IMR-90 (cell line): ENCODE measurements around the gene IBA57. TPM values are rescaled to one million over a fixed set of nuclear protein-coding genes. Genes with fewer than 3 reads are reported as not detected.
A peak's percentile ranks its signal among the peaks of the same experiment; 100 is the strongest.

Experiments used
- ATAC-seq: fragments of 200-7000 bp; cut with Tn5 transposase; 2 replicates; pipeline ENCODE4 v1.9.1; 2020; ENCODE audit warnings: low read depth, mild to moderate bottlenecking, moderate library complexity
- BruUV-seq: library from RNA; stranded (reverse); fragments of 400-500 nt; replicated peaks from 2 replicates; lab custom pipeline; 2021; lab: Mats Ljungman, UMichigan
- CTCF ChIA-PET: fragments of 300-600 bp; formaldehyde crosslinking; extraction: SDS; loops from one replicate; lab custom pipeline; 2021; ENCODE audit warnings: antibody characterized with exemption; lab: Yijun Ruan, JAX
- POLR2A ChIA-PET: fragments of 300-600 bp; sonication (Branson Sonifier 250); formaldehyde crosslinking; loops from one replicate; lab custom pipeline; 2022; ENCODE audit warnings: antibody characterized with exemption; ENCODE audit not compliant: unreplicated experiment; lab: Charles Lee
- DNase-seq: peaks from one replicate; pipeline ENCODE4 v3.0.0; 2013
- H2AFZ ChIP-seq: replicated peaks from 2 replicates; pipeline ENCODE3; 2013; ENCODE audit warnings: low read length, mild to moderate bottlenecking; ENCODE audit not compliant: poor library complexity
- H2AK5ac ChIP-seq: 2 replicates; pipeline ENCODE4 v1.6.1; 2013; ENCODE audit warnings: low read depth, low read length, inconsistent platforms
- H2AK9ac ChIP-seq: replicated peaks from 2 replicates; pipeline ENCODE3; 2013; ENCODE audit warnings: mild to moderate bottlenecking, low read depth, low read length, moderate library complexity; ENCODE audit not compliant: poor library complexity
- H2BK120ac ChIP-seq: 2 replicates; pipeline ENCODE4 v1.6.1; 2013; ENCODE audit warnings: low read depth, low read length, inconsistent platforms
- H2BK15ac ChIP-seq: 3 replicates; pipeline ENCODE4 v1.6.1; 2013; ENCODE audit warnings: low read depth, low read length, inconsistent platforms
- H2BK20ac ChIP-seq: 2 replicates; pipeline ENCODE4 v1.6.1; 2013; ENCODE audit warnings: low read depth, mild to moderate bottlenecking, inconsistent platforms, low read length, moderate library complexity
- H2BK5ac ChIP-seq: 2 replicates; pipeline ENCODE4 v1.6.1; 2013; ENCODE audit warnings: mild to moderate bottlenecking, low read depth, low read length, inconsistent platforms; ENCODE audit not compliant: poor library complexity, severe bottlenecking
- H3K14ac ChIP-seq: replicated peaks from 2 replicates; pipeline ENCODE4 v1.6.1; 2013; ENCODE audit warnings: low read depth, low read length, inconsistent platforms
- H3K18ac ChIP-seq: 2 replicates; pipeline ENCODE4 v1.6.1; 2013; ENCODE audit warnings: low read depth, low read length, control low read depth
- H3K23ac ChIP-seq: 2 replicates; pipeline ENCODE4 v1.6.1; 2013; ENCODE audit warnings: low read depth, low read length, inconsistent platforms
- H3K27ac ChIP-seq: 2 replicates; pipeline ENCODE4 v1.5.1; 2013; ENCODE audit warnings: mild to moderate bottlenecking, control low read depth, low read length; ENCODE audit not compliant: insufficient read depth
- H3K27me3 ChIP-seq: 2 replicates; pipeline ENCODE4 v1.6.1; 2013; ENCODE audit warnings: low read length; ENCODE audit not compliant: control insufficient read depth, insufficient read depth
- H3K36me3 ChIP-seq: 2 replicates; pipeline ENCODE4 v1.6.1; 2013; ENCODE audit warnings: low read length, mixed read lengths; ENCODE audit not compliant: control insufficient read depth, insufficient read depth
- H3K4ac ChIP-seq: 2 replicates; pipeline ENCODE4 v1.6.1; 2013; ENCODE audit warnings: low read depth, low read length, inconsistent platforms
- H3K4me1 ChIP-seq: 2 replicates; pipeline ENCODE4 v1.6.1; 2013; ENCODE audit warnings: low read length, mixed read lengths; ENCODE audit not compliant: control insufficient read depth, insufficient read depth
- H3K4me2 ChIP-seq: 2 replicates; pipeline ENCODE4 v1.6.1; 2013; ENCODE audit warnings: low read depth, mild to moderate bottlenecking, control low read depth, low read length, moderate library complexity
- H3K4me3 ChIP-seq: 2 replicates; pipeline ENCODE4 v1.5.1; 2013; ENCODE audit warnings: low read depth, mild to moderate bottlenecking, control low read depth, low read length, moderate library complexity; ENCODE audit not compliant: insufficient read depth
- H3K56ac ChIP-seq: 2 replicates; pipeline ENCODE4 v1.6.1; 2013; ENCODE audit warnings: low read length, inconsistent platforms; ENCODE audit not compliant: insufficient read depth; ENCODE audit errors: extremely low read depth
- H3K79me1 ChIP-seq, 2 experiments: 2 replicates each; pipeline ENCODE4 v1.6.1; 2013; ENCODE audit warnings: low read length in 2 of 2, inconsistent platforms in 1 of 2, low read depth in 1 of 2
- H3K9ac ChIP-seq: 2 replicates; pipeline ENCODE4 v1.6.1; 2013; ENCODE audit warnings: low read depth, low read length, control low read depth
- H3K9me1 ChIP-seq: 2 replicates; pipeline ENCODE4 v1.6.1; 2013; ENCODE audit warnings: low read length, inconsistent platforms; ENCODE audit not compliant: insufficient read depth
- H3K9me3 ChIP-seq: 2 replicates; pipeline ENCODE4 v1.6.1; 2013; ENCODE audit warnings: low read length; ENCODE audit not compliant: control insufficient read depth, insufficient read depth
- H4K20me1 ChIP-seq: 2 replicates; pipeline ENCODE4 v1.6.1; 2013; ENCODE audit warnings: low read length, inconsistent platforms; ENCODE audit not compliant: insufficient read depth
- H4K5ac ChIP-seq: 2 replicates; pipeline ENCODE4 v1.6.1; 2013; ENCODE audit warnings: mild to moderate bottlenecking, low read depth, low read length, control low read depth
- H4K8ac ChIP-seq, 2 experiments: 2 replicates each; pipeline ENCODE4 v1.6.1; 2013; ENCODE audit warnings: low read depth in 2 of 2, low read length in 2 of 2, control low read depth in 1 of 2, inconsistent platforms in 1 of 2
- H4K91ac ChIP-seq: 2 replicates; pipeline ENCODE4 v1.6.1; 2013; ENCODE audit warnings: low read depth, low read length, inconsistent platforms; ENCODE audit not compliant: insufficient read depth
- POLR2A ChIP-seq: IDR thresholded peaks from 2 replicates; pipeline ENCODE4 v1.6.1; 2012; ENCODE audit warnings: mild to moderate bottlenecking, low read depth, low read length
- SMC3 ChIP-seq: fragments of 150-350 bp; IDR thresholded peaks from 2 replicates; pipeline ENCODE4 v1.6.1; 2016; ENCODE audit warnings: low read depth, mild to moderate bottlenecking, antibody characterized with exemption, low read length, moderate library complexity
- WGBS, 2 experiments: methylation state at CpG; one replicate each; pipeline versions ENCODE4 v1.1.5 to v1.1.7; 2013; ENCODE audit warnings: missing lambda C conversion rate in 2 of 2; ENCODE audit not compliant: insufficient read length in 1 of 2; ENCODE audit errors: extremely low coverage in 2 of 2; 5-methylcytosine and 5-hydroxymethylcytosine counted together
- dilution Hi-C: fragments of 300-500 bp; cut with HindIII; formaldehyde crosslinking; loops from one replicate; pipeline ENCODE4 v1.14.3; 2018; ENCODE audit warnings: low sequenced_read_pairs; ENCODE audit not compliant: unreplicated experiment
- in situ Hi-C: fragments of 300-500 bp; cut with MboI; formaldehyde crosslinking; loops from 3 replicates; pipeline ENCODE4 v1.14.3; 2019; ENCODE audit warnings: low sequenced_read_pairs, inconsistent platforms, mixed read lengths
- intact Hi-C: fragments of 100-400 bp; cut with micrococcal nuclease; formaldehyde crosslinking; loops from 2 replicates; pipeline ENCODE4 v1.10.0; 2022
- polyA plus RNA-seq, 3 experiments: library from polyadenylated mRNA; depleted of rRNA; stranded (reverse); fragments of >200 nt; gene quantifications; 2 replicates each; pipeline ENCODE4 v1.2.3, GENCODE V29; 2012; ENCODE audit warnings: low replicate concordance in 1 of 3
- total RNA-seq: library from RNA; depleted of rRNA; stranded (reverse); fragments of >200 nt; gene quantifications from 2 replicates; pipeline ENCODE4 v1.2.3, GENCODE V29; 2012
- TF ChIP-seq, protein P1 (sequence below): conservative IDR thresholded peaks from 2 replicates; pipeline ENCODE4 v1.5.1; 2012; ENCODE audit warnings: mild to moderate bottlenecking, low read depth, low read length, improper control_type of control experiment

IBA57 gene
- total and polyA plus RNA-seq, 2 of the 4 experiments (the other 2 are of a cell fraction) = 2.0 to 2.6 TPM

DNA sequence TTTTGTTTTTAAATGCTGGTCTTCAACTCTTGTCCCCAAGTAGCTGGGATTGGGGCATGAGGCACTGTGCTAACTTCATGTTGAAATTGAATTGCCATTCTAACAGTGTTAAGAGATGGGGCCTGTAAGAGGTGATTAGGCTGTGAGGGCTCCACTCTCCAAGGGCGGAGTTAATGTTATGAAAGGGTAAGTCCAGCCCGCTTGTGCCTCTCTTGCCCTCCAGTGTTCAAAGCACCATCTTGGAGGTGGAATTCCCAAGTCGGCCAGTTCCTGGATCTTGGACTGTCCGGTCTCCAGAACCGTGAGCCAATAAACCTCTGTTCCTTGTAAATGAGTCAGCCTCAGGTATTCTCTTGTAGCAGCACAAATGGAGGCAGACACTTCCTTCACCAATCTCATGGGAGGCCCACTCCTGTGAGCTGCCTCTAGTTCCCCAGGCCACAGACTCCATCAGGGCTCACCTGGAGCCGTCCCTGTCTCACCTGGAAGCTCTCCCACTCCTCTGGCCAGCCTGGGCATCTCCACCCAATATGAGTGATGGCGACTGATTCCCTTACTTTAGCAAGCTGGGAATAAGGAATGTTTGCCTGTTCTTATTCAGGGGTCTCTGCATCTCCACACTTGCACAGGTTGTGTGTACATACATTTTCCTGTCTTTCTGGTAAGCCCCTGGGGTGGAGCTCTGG is 15.5 kb downstream of the IBA57 start (continued):
- TF ChIP-seq, protein P1, sequence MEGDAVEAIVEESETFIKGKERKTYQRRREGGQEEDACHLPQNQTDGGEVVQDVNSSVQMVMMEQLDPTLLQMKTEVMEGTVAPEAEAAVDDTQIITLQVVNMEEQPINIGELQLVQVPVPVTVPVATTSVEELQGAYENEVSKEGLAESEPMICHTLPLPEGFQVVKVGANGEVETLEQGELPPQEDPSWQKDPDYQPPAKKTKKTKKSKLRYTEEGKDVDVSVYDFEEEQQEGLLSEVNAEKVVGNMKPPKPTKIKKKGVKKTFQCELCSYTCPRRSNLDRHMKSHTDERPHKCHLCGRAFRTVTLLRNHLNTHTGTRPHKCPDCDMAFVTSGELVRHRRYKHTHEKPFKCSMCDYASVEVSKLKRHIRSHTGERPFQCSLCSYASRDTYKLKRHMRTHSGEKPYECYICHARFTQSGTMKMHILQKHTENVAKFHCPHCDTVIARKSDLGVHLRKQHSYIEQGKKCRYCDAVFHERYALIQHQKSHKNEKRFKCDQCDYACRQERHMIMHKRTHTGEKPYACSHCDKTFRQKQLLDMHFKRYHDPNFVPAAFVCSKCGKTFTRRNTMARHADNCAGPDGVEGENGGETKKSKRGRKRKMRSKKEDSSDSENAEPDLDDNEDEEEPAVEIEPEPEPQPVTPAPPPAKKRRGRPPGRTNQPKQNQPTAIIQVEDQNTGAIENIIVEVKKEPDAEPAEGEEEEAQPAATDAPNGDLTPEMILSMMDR = no peak

DNA sequence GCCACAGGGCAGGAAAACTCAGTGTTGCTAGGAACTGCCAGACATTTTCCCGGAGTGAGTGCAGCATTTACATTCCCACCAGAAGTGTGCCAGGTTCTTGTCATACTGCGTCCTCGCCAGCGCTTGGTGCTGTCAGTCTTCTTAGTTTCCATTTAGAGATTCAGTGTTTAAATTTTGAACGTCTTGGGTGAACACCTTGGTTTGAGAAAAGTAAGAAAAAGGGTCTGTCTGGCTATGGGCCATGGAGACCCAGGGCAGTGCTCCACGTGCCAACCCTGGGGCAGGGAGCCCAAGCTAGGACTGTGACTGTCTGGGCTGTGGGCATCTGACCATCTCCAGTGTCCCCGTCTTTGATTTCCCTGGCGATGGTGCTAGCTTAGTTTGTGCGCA is 16.0 kb downstream of the IBA57 start:
- H2BK120ac ChIP-seq = 0 out of 2 replicates have a peak overlapping the region, but pooled peaks have one; percentile 3
- in situ Hi-C loops (no loop called here), intact Hi-C loops (no loop called here), dilution Hi-C loops (no loop called here)
- no peak overlapping the region for H3K23ac ChIP-seq
- H3K36me3 ChIP-seq = no peaks in the 10 kb centered on the region
- H2AFZ ChIP-seq = no peak overlapping the region
- BruUV-seq = no TSS peak
- H3K9me1 ChIP-seq = peaks cover 18% of the 10 kb centered on the region
- no peak for ATAC-seq
- H2BK20ac ChIP-seq = 0 out of 2 replicates have a peak overlapping the region, but pooled peaks have one; percentile 23
- no peak overlapping the region for H3K14ac ChIP-seq
- H2BK15ac ChIP-seq = peak overlapping the region; percentile 58; the same call in 1 of the 3 replicates
- TF ChIP-seq SMC3 (no peak), POLR2A (no peak)
- ChIA-PET CTCF (no interaction called here), POLR2A (no interaction called here)
- H3K4me3 ChIP-seq = no peak overlapping the region
- no peaks in the 10 kb centered on the region for H3K27me3 ChIP-seq
- no peak overlapping the region for H3K56ac ChIP-seq
- H2AK9ac ChIP-seq = peak overlapping the region; percentile 65
- no peak overlapping the region for H4K5ac ChIP-seq
- no peak overlapping the region for H3K27ac ChIP-seq
- H3K4me2 ChIP-seq = no peak overlapping the region
- H4K20me1 ChIP-seq = no peaks in the 10 kb centered on the region
- no peak overlapping the region for H2BK5ac ChIP-seq
- no peak overlapping the region for H4K8ac ChIP-seq
- no peak overlapping the region for H3K9ac ChIP-seq
- no peak for DNase-seq
- no peak overlapping the region for H4K91ac ChIP-seq
- H3K18ac ChIP-seq = no peak overlapping the region
- WGBS, 2 experiments = 60% methylated on average over 1 of the region's 9 CpGs; no CpG with 5 or more reads in 1 of the 2 experiments
- peak overlapping the region; percentile 15 for H2AK5ac ChIP-seq
- no peak overlapping the region for H3K4ac ChIP-seq
- H3K9me3 ChIP-seq = 0 out of 2 replicates have a peak, but pooled peaks cover 2% of the 10 kb centered on the region
- H3K79me1 ChIP-seq = peaks cover 6 to 18% of the 10 kb centered on the region in 2 experiments; a peak in 3 of 4 replicates
- H3K4me1 ChIP-seq = peaks cover 11% of the 10 kb centered on the region
